Measurements from ENCODE around the gene JAZF1. TPM values are rescaled to one million over a fixed set of nuclear protein-coding genes. Genes with fewer than 3 reads are reported as not detected.

Gene JAZF1
- total RNA-seq, 3 donors from 2014 or later: 8.6 to 27.4 (median 10.5) TPM

DNA sequence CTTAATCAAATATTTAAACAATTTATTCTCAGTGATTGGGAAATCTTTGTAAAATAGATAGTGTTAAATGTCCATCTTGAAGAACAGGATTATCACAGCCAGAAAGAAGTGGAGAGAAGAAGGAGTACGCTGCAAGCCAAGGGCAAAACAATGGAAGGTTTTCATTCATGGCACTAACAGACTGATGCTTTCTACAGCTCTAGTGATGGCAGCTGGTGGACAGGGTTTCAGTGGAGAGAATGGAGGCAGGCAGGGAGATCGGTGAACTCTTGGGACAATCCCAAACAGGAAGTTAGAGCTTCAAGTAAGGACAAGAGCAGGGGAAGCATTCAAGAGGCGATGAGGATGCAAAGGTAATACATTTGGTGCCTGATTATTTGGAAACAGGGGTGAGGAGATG lies 207.0 kb downstream of the JAZF1 start:
- no peaks in the 10 kb centered on the region for H3K4me1 ChIP-seq
- TF ChIP-seq POLR2AphosphoS5 (IDR thresholded peaks at IDR 0.05) (no peak), POLR2A (IDR thresholded peaks at IDR 0.05) (no peak)
- TF ChIP-seq, protein P1, sequence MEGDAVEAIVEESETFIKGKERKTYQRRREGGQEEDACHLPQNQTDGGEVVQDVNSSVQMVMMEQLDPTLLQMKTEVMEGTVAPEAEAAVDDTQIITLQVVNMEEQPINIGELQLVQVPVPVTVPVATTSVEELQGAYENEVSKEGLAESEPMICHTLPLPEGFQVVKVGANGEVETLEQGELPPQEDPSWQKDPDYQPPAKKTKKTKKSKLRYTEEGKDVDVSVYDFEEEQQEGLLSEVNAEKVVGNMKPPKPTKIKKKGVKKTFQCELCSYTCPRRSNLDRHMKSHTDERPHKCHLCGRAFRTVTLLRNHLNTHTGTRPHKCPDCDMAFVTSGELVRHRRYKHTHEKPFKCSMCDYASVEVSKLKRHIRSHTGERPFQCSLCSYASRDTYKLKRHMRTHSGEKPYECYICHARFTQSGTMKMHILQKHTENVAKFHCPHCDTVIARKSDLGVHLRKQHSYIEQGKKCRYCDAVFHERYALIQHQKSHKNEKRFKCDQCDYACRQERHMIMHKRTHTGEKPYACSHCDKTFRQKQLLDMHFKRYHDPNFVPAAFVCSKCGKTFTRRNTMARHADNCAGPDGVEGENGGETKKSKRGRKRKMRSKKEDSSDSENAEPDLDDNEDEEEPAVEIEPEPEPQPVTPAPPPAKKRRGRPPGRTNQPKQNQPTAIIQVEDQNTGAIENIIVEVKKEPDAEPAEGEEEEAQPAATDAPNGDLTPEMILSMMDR (IDR thresholded peaks at IDR 0.05): no peak
- DNase-seq (ENCODE audit: low spot score in 2 of 2): no peak
- peaks cover 0 to 10% of the 10 kb centered on the region in 2 donors for H3K9me3 ChIP-seq
- H3K36me3 ChIP-seq: no peaks in the 10 kb centered on the region
- H3K27ac ChIP-seq: no peak overlapping the region
- no peaks in the 10 kb centered on the region for H3K27me3 ChIP-seq
- intact Hi-C loops (cut with DNase I; ENCODE audit: low total_unique reads): no loop called here
- no peak overlapping the region for H3K4me3 ChIP-seq

DNA sequence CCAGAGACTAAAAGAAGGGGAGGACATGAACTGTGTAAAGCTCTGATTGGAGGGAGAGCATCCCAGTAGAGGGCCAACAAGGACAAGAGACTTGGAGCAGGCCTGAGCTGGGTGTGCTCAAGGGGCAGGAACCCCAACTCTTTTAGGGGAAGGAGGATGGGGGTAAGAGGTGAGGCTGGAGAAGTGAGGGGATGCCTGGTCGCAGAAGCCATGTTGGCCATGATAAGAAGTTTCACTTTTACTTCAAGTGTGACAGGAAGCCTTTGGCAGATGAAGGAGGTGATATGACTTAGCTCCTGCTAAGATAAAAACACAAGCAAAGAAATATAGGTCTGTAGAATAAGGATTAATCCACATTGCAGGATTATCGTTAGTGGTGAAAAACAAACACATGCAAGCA lies 208.3 kb downstream of the JAZF1 start:
- no peaks in the 10 kb centered on the region for H3K36me3 ChIP-seq
- H3K27me3 ChIP-seq: no peaks in the 10 kb centered on the region
- TF ChIP-seq, protein P1 (IDR thresholded peaks at IDR 0.05): no peak
- TF ChIP-seq POLR2A (IDR thresholded peaks at IDR 0.05) (no peak), POLR2AphosphoS5 (IDR thresholded peaks at IDR 0.05) (no peak)
- no peaks in the 10 kb centered on the region for H3K4me1 ChIP-seq
- H3K4me3 ChIP-seq: no peak overlapping the region
- H3K27ac ChIP-seq: no peak overlapping the region
- DNase-seq (ENCODE audit: low spot score in 2 of 2): no peak
- intact Hi-C loops (cut with DNase I; ENCODE audit: low total_unique reads): no loop called here
- H3K9me3 ChIP-seq: peaks cover 0 to 4% of the 10 kb centered on the region in 2 donors

DNA sequence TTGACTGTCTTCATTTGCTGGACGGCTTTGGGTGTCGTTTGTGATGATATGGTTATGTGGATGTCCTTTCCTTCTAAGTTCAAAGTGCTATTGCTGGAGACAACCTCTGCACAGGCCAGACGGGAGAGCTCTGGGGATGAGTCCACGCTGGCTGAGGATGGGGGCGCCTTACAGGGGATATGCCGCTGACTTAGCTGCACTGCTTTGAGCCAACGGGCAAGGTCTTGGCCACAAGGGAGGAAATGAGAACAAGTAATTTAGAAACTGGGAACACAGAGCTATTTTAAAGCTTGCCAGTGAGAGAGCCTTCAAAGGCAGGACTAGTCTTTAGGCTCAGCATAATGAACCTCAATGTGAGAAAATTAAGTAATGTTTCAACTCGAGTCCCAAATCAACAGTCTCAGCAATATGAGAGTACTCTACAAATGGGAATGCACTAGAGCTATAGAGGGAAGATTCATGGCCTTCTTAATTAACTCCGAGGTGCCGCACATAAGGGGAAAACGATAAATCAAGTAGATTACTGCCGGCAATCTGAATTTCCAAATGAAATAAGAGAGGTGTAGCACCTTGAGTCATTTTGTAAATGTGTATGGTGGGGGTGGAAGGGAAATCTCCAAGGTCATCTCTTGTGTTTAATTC lies 209.3 kb downstream of the JAZF1 start:
- DNase-seq (ENCODE audit: low spot score in 2 of 2): no peak
- intact Hi-C loops (cut with DNase I; ENCODE audit: low total_unique reads): no loop called here
- Histone ChIP-seq H3K27me3 (no peaks in the 10 kb centered on the region), H3K9me3 (no peaks in the 10 kb centered on the region), H3K36me3 (no peaks in the 10 kb centered on the region), H3K27ac (no peak overlapping the region), H3K4me1 (no peaks in the 10 kb centered on the region), H3K4me3 (no peak overlapping the region)
- no peak for TF ChIP-seq POLR2A (IDR thresholded peaks at IDR 0.05)
- TF ChIP-seq, protein P1 (IDR thresholded peaks at IDR 0.05): no peak
- TF ChIP-seq POLR2AphosphoS5 (IDR thresholded peaks at IDR 0.05): no peak

DNA sequence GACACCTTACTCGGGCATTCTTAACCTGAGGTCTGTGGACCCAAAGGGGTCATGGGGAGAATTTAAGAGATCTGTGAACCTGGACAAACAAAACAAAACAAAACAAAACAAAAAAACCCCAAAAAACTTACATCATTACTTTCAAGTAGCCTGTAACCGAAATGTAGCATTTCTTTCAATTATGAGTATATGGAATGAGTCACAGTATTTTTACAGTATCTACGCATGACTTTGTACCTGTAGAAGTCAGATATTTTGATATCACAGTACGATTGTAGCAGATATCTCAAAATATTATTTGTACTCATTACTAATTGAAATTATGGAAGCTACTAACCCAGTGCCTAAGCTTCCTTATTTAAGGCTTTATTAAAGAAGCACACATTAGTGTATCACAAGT lies 210.2 kb downstream of the JAZF1 start:
- H3K4me1 ChIP-seq: no peaks in the 10 kb centered on the region
- H3K27ac ChIP-seq: no peak overlapping the region
- no peaks in the 10 kb centered on the region for H3K9me3 ChIP-seq
- no peaks in the 10 kb centered on the region for H3K27me3 ChIP-seq
- intact Hi-C loops (cut with DNase I; ENCODE audit: low total_unique reads): no loop called here
- DNase-seq (ENCODE audit: low spot score in 2 of 2): no peak
- TF ChIP-seq, protein P1 (IDR thresholded peaks at IDR 0.05): no peak
- no peak for TF ChIP-seq POLR2A (IDR thresholded peaks at IDR 0.05)
- no peak overlapping the region for H3K4me3 ChIP-seq
- H3K36me3 ChIP-seq: no peaks in the 10 kb centered on the region

DNA sequence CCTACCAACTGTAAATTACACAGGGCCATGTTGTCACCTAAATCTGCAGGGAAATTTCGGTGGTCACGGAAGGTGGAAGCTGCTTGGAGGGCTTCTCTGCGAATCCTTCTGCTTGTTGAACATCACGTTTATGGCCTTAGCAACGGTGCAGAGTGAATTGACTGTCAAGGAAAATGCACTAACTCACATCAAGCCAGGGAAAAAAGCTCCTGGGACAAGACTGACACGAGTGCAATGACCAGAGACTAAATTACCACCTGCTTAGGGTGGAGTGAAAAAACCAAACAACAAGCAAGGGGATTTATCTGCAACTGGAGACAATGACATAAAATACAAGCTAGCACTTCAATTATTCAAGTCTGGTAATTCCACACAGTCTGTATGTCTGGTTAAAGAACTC lies 211.2 kb downstream of the JAZF1 start:
- no peaks in the 10 kb centered on the region for H3K36me3 ChIP-seq
- no peak for TF ChIP-seq POLR2AphosphoS5 (IDR thresholded peaks at IDR 0.05)
- TF ChIP-seq POLR2A (IDR thresholded peaks at IDR 0.05): no peak
- TF ChIP-seq, protein P1 (IDR thresholded peaks at IDR 0.05): no peak
- H3K4me1 ChIP-seq: no peaks in the 10 kb centered on the region

More for the DNA sequence above, 211.2 kb downstream of the JAZF1 start:
- Histone ChIP-seq H3K4me3 (no peak overlapping the region), H3K9me3 (no peaks in the 10 kb centered on the region), H3K27me3 (no peaks in the 10 kb centered on the region), H3K27ac (no peak overlapping the region)
- intact Hi-C loops (cut with DNase I; ENCODE audit: low total_unique reads): no loop called here
- DNase-seq (ENCODE audit: low spot score in 2 of 2): no peak

Data from breast epithelium (tissue), 4 donors.